Activated T-helper 1 cell treated with Interleukin-2 at 50 U/mL for 16 hours (primary cell): ENCODE data around the gene PSG6.
"Not testable (repeated sequence)": the region's sequence is repeated elsewhere in the genome, so short reads cannot be mapped to it uniquely, and the experiment has no call there.

ENCODE experiments used
- DNase-seq: peaks from one replicate; pipeline ENCODE4 v3.0.0-alpha.2; 2020; ENCODE audit warnings: low read depth

PSG6 gene

GRCh38 chr19:42906162-42906561 lies 11.5 kb downstream of the PSG6 start:
- DNase-seq: not testable (repeated sequence)

GRCh38 chr19:42900561-42900960 lies 17.1 kb downstream of the PSG6 start:
- DNase-seq: not testable (repeated sequence)

GRCh38 chr19:42899674-42900073 lies 18.0 kb downstream of the PSG6 start:
- DNase-seq: not testable (repeated sequence)

- not testable (repeated sequence) for DNase-seq
These were observed 18.6 kb downstream of the PSG6 start for GRCh38 chr19:42899110-42899509.

- not testable (repeated sequence) for DNase-seq
These were observed 19.0 kb downstream of the PSG6 start for GRCh38 chr19:42898656-42899055.

- DNase-seq: not testable (repeated sequence)
These were observed 20.0 kb downstream of the PSG6 start for GRCh38 chr19:42897729-42898128.

- DNase-seq: not testable (repeated sequence)
These were observed 27.2 kb downstream of the PSG6 start for GRCh38 chr19:42890446-42890845.

- not testable (repeated sequence) for DNase-seq
These were observed 29.7 kb downstream of the PSG6 start for GRCh38 chr19:42887876-42888445.

- not testable (repeated sequence) for DNase-seq
These were observed 35.0 kb downstream of the PSG6 start for GRCh38 chr19:42882730-42883129.

- DNase-seq: not testable (repeated sequence)
These were observed 35.7 kb downstream of the PSG6 start for GRCh38 chr19:42882010-42882409.

GRCh38 chr19:42881279-42881678 lies 36.4 kb downstream of the PSG6 start:
- DNase-seq: not testable (repeated sequence)

- not testable (repeated sequence) for DNase-seq
These were observed 37.1 kb downstream of the PSG6 start for GRCh38 chr19:42880621-42881020.

GRCh38 chr19:42879613-42880012 lies 38.1 kb downstream of the PSG6 start, which contains the start of gene PSG1:
PSG1 (minus strand) TSS chr19:42879713; CDS start chr19:42879581, 132 bp downstream.
- DNase-seq: no peak

- not testable (repeated sequence) for DNase-seq
These were observed 41.1 kb downstream of the PSG6 start for GRCh38 chr19:42876596-42876995.

GRCh38 chr19:42875881-42876280 lies 41.8 kb downstream of the PSG6 start:
- not testable (repeated sequence) for DNase-seq

- not testable (repeated sequence) for DNase-seq
These were observed 42.5 kb downstream of the PSG6 start for GRCh38 chr19:42874901-42875813.

- not testable (repeated sequence) for DNase-seq
These were observed 43.6 kb downstream of the PSG6 start for GRCh38 chr19:42874136-42874535.

- DNase-seq: no peak
These were observed 45.1 kb downstream of the PSG6 start for GRCh38 chr19:42872608-42873007.

GRCh38 chr19:42857544-42857867 lies 60.2 kb downstream of the PSG6 start:
- no peak for DNase-seq

- DNase-seq: not testable (repeated sequence)
These were observed 60.7 kb downstream of the PSG6 start for GRCh38 chr19:42856866-42857543.

GRCh38 chr19:42854745-42855144 lies 62.9 kb downstream of the PSG6 start:
- DNase-seq: not testable (repeated sequence)

GRCh38 chr19:42853231-42853630 lies 64.5 kb downstream of the PSG6 start:
- not testable (repeated sequence) for DNase-seq

- DNase-seq: not testable (repeated sequence)
These were observed 64.9 kb downstream of the PSG6 start for GRCh38 chr19:42852821-42853220.
